H1 (cell line): Measurements from ENCODE around the gene MKNK2. TPM values are rescaled to one million over a fixed set of nuclear protein-coding genes. Genes with fewer than 3 reads are reported as not detected.

ENCODE experiments used
- CBX8 ChIP-seq: fragments of 300-800, 300-1000 bp; sonication (generic); IDR thresholded peaks from 2 replicates; pipeline ENCODE4 v1.7.1; 2016; ENCODE audit warnings: low read depth, low read length, borderline replicate concordance
- CHD7 ChIP-seq: fragments of 300-600 bp; sonication (generic); IDR thresholded peaks from 2 replicates; pipeline ENCODE4 v1.7.1; 2012; ENCODE audit warnings: low read length, moderate library complexity, mild to moderate bottlenecking, inconsistent platforms; ENCODE audit not compliant: insufficient replicate concordance
- CREB1 ChIP-seq: IDR thresholded peaks from 2 replicates; pipeline ENCODE4 v1.6.1; 2012; ENCODE audit warnings: inconsistent platforms
- EGR1 ChIP-seq: IDR thresholded peaks from 2 replicates; pipeline ENCODE4 v1.6.1; 2011; ENCODE audit warnings: low read depth, low read length, borderline replicate concordance
- HDAC2 ChIP-seq, 2 experiments: fragments of 300-600 bp in 1 of 2; sonication (generic) in 1 of 2; IDR thresholded peaks; 2 replicates each; pipeline ENCODE4 v1.6.1; 2011 to 2012; ENCODE audit warnings: low read depth in 2 of 2, low read length in 2 of 2, mild to moderate bottlenecking in 2 of 2, moderate library complexity in 2 of 2, borderline replicate concordance in 1 of 2, inconsistent platforms in 1 of 2
- PHF8 ChIP-seq: fragments of 200-600 bp; sonication (generic); conservative IDR thresholded peaks from 2 replicates; pipeline ENCODE4 v1.7.1; 2012; ENCODE audit warnings: low read depth, mild to moderate bottlenecking, inconsistent platforms, low read length, moderate library complexity
- RBBP5 ChIP-seq: IDR thresholded peaks from 2 replicates; pipeline ENCODE4 v1.7.1; 2012; ENCODE audit warnings: low read depth, mild to moderate bottlenecking, inconsistent platforms, low read length, moderate library complexity, borderline replicate concordance
- RFX5 ChIP-seq: IDR thresholded peaks from 2 replicates; pipeline ENCODE4 v1.6.1; 2011; ENCODE audit warnings: low read depth, low read length, improper control_type of control experiment, borderline replicate concordance
- SUZ12 ChIP-seq: fragments of 200-600 bp; sonication (generic); IDR thresholded peaks from 2 replicates; pipeline ENCODE4 v1.6.1; 2012; ENCODE audit warnings: mild to moderate bottlenecking, inconsistent platforms, low read length, moderate library complexity, mixed read lengths
- polyA plus RNA-seq, 7 experiments: library from polyadenylated mRNA; depleted of rRNA in 3 of 7; stranded (reverse) in 5 of 7; unstranded in 2 of 7; fragments of >200 nt in 5 of 7; fragments of 200-250 nt in 2 of 7; gene quantifications; 1 replicate in 5 of 7; 2 replicates in 1 of 7; 4 replicates in 1 of 7; pipeline versions ENCODE4 v1.2.1 to v1.2.3, GENCODE V29; 2011 to 2013; ENCODE audit warnings: missing spikeins in 2 of 7, mixed read lengths in 2 of 7
- total RNA-seq: library from RNA; stranded (reverse); fragmentation: NEBNext Ultra II Directional; extraction: Animal tissue kit (Norgen Biotek cat#: 25700); gene quantifications from 2 replicates; pipeline ENCODE4 v1.2.1, GENCODE V29; 2021
- TF ChIP-seq, protein P1 (sequence below): IDR thresholded peaks from 2 replicates; pipeline ENCODE4 v1.6.1; 2011; ENCODE audit warnings: low read length, improper control_type of control experiment

MKNK2 gene
- total and polyA plus RNA-seq, 2 of the 8 experiments (the other 6 are each of a cell fraction or from before 2014, with no cell fraction given) = 163 to 166 TPM

- TF ChIP-seq CHD7 (no peak), PHF8 (no peak), SUZ12 (no peak), CREB1 (no peak), RFX5 (no peak), CBX8 (no peak), RBBP5 (no peak), EGR1 (no peak), HDAC2 (IDR thresholded peaks at IDR 0.05; ENCODE audit: borderline replicate concordance in 1 of 2, low read depth in 2 of 2, low read length in 2 of 2) (no peak)
- TF ChIP-seq, protein P1, sequence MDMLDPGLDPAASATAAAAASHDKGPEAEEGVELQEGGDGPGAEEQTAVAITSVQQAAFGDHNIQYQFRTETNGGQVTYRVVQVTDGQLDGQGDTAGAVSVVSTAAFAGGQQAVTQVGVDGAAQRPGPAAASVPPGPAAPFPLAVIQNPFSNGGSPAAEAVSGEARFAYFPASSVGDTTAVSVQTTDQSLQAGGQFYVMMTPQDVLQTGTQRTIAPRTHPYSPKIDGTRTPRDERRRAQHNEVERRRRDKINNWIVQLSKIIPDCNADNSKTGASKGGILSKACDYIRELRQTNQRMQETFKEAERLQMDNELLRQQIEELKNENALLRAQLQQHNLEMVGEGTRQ = no peak
Measured at GRCh38 chr19:2087621-2088100, 36.6 kb upstream of the MKNK2 start (continued).
